Inflammatory macrophage treated with lipopolysaccharide for 4 hours (primary cell): ENCODE measurements around the gene CDR2.
A peak's percentile ranks its signal among the peaks of the same experiment; 100 is the strongest.

Experiments
- DNase-seq: peaks from one replicate; pipeline ENCODE4 v3.0.0-alpha.2; 2020

Gene CDR2

DNA sequence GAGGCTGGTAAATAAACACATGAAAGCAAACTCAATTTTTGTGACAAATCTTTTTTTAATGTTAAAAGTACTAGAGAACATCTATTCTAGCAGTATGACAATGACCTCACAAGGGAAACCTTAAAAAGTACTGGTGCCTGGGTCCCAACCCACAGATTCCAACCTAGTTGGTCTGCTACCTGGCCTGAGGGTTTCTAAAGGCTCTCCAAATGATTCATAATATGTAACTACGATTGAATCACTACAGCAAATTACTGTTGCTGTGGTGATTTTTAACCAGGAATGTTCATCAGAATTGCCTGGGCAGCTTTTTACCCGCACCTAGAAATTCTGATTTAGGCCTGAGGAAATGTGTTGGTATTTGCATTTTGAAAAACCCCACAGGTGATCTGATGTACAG lies 26.1 kb downstream of the CDR2 start:
- no peak for DNase-seq

DNA sequence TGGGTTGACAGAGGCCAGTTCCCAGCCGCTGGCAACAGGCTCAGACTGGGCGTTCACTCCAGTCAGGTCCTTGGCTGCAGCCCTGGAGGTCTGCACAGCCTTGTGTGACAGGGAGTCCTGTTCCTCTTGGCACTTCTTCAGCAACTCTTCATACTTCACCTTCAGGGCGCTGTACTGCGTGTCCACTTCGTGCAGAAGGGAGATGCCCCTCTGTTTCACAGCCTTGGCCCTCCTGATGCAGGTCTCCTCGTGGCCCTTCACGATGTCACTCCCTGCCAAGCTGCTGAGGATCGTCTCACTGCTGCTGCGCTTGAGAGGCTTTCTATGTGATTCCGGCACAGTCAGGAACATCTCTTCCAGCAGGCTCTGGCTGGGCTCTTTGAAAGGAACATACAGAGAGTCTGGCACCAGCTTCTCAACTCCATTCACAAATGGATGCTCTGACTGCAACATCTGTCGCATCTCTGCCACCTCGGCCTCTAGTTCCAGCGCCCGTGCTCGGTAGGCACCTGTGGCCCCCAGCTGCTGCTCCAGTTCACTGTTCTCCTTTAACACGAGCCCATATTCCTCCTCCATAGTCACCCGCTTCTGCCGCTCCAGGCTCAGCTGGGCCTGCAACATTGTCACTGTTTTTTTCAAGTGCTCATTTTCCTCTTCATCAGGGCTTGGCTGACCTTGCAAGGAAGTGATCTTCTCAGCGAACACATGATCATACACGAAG lies 27.2 kb downstream of the CDR2 start:
- no peak for DNase-seq

DNA sequence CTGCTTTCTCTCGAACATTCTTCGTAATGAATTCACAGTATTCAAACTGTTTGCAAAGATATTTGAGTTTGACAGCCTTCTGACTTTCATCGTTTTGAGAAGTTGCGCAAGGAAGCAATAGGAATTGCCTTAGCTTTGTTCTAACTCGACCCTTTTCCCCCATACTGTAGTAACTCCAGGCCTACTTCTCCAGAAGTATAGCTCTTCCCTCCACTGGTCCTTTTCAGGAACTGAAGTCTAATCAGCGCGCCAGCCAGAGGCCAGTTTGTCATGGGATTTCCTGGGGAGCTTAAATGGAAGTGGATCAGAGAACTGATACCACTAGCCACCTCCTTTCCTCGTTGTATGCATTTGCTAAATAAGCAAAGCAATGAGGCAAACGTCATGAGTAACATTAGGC lies 27.9 kb downstream of the CDR2 start:
- peak; percentile 92 for DNase-seq

DNA sequence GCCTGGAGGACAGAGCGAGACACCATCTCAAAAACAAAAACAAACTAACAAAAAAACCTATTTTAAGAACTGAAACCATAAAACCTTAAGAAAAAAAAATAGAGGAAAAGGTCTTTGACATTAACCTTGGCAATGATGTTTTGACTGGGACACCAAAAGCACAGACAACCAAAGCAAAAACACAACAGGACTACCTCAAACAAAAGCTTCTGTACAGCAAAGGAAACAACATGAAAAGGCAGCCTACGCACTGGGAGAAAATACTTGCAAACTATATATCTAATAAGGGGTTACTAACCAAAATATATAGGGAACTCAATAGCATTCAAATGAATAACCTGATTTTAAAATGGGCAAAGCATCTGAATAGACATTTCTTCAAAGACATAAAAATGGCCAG lies 32.3 kb downstream of the CDR2 start:
- DNase-seq, result no peak

DNA sequence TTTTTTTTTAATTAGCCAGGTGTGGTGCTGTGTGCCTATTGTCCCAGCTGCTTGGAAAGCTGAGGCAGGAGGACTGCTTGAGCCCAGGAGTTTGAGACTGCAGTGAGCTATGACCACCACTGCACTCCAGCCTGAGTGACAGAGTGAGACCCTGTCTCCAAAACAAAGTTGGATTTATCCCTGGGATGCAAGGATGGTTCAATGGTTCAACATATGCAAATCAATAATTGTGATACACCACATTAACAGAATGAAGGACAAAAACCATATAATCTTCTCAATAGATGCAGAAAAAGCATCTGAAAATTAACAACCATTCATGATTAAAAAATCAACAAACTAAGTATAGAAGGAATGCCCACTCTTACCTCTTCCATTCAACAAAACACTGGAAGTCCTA lies 33.5 kb downstream of the CDR2 start:
- no peak for DNase-seq

DNA sequence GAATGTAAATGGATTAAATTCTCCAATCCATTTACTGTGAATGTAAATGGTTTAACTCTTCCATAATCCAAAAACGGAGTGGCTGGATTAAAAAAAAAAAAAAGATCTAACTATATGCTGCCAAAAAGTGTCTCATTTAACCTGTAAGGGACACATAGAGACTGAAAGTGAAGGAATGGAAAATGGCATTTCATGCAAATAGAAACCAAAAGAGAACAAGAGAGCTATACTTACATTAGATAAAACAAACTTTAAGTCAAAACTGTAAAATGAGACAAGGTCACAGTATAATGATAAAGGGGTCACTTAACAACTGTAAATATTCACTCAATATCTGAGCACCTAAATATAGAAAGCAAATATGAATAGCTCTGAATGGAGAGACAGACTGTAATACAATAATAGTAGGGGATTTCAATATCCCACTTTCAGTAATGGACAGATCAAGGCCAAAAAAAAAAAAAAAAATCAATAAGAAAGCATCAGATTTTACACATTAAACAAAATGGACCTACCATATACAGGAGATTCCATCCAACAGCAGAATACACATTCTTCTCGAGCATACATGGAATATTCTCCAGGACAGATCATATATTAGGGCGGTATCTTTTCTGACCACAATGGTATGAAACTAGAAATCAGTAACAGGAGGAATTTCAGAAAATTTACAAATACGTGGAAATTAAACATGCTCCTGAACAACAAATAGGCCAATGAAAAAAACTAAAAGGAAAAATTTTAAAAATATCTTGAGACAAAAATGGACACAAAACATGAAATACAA lies 36.4 kb downstream of the CDR2 start:
- DNase-seq, result peak; percentile 27

DNA sequence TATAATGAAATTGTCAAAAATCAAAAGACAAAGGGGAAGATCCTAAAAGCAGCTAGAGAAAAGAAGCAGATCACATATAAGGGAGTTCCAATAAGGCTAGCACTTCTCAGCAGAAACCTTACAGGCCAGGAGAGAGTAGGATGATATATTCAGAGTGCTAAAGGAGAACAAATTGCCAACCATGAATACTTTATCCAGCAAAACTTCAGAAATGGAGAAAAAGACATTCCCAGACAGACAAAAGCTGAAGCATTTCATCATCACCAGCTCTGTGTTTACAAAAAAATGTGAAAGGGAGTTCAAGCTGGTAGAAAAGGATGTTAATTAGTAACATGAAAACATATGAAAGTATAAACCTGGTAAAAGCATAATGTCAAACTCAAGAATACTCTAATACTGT lies 37.4 kb downstream of the CDR2 start:
- no peak for DNase-seq

DNA sequence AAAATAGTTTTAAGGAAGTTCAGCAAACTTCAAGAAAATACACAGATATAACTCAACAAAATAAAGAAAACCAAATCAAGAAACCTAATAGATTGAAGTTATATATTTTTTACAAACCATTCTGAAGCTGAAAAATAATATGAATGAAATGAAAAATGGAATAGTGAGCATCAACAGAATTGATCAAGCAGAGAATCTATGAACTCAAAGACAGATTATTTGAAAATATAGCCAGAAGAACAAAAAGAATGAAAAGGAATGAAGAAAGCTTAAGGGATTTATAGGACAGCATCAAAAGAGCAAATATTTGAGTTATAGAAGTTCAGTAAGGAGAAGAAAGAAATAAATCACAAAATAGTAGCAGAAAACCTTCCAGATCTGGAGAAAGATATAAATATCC lies 37.8 kb downstream of the CDR2 start:
- no peak for DNase-seq

DNA sequence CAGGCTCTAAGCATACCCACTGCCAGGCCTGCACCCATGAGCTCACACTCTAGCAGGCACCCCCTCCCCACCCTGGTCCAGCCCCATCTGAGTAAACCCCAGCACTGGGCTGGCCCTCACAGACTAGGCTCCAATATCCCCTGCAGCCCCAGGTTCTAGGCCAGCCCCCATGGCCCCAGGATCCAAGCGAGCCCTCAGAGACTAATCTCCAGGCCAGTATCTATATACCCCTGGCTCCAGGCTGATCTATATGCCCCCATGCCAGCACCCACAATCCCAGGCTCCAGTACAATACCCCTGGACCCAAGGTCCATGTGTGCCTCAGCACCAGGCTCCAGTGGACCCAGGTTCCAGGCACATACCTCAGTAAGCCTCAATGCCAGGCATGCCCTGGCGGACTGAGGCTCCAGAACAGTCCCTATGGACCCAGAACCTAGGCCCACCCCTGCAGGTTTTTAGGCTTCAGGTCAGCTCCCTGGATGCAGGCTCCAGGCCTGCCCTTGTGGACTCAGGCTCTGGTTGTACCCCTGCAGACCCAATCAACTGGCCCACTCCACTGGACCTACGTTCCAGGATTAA lies 38.7 kb downstream of the CDR2 start:
- no peak for DNase-seq

DNA sequence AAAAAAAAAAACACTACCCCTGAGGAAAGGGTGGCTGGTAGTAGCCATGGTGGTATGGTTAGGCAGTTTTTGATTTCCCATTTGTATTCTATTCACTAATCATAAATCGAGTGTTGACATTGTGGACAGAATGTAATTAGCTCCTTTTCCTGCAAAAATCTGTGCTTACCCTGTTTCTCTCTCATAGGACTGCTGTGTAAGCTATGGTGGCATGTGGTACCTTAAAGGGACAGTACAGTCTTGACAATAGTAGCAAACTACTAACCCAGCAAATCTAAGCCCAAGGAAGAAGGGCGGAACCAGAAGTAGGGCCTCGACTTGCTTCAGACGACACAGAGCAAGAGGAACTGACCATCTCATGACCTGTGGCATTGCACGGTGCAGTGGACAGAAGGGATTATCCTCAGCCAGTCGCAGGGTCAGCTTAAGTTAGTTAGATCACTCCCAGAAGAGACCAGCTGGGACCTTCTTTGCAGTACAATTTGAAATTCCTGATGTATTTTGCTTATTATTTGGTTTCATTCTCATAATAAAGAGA lies 40.9 kb downstream of the CDR2 start:
- peak; percentile 81 for DNase-seq

DNA sequence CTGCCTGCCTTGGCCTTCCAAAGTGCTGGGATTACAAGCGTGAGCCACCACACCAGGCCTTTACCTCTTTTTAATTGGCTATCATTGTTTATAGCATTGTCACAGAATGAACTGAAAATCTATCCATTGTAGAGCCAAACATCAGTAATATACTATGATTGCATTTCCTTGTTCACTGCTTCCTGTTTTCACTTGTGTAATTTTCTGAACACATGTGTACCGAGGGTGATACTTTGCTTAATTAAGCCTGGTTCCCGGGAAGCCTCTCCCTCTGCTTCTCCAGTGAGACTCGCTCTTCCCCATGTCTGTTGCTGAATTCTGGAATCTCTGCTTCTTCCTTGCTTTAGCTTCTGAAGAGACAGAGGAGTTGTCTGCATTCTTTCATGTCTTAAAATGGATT lies 44.1 kb downstream of the CDR2 start:
- DNase-seq, result peak; percentile 58

DNA sequence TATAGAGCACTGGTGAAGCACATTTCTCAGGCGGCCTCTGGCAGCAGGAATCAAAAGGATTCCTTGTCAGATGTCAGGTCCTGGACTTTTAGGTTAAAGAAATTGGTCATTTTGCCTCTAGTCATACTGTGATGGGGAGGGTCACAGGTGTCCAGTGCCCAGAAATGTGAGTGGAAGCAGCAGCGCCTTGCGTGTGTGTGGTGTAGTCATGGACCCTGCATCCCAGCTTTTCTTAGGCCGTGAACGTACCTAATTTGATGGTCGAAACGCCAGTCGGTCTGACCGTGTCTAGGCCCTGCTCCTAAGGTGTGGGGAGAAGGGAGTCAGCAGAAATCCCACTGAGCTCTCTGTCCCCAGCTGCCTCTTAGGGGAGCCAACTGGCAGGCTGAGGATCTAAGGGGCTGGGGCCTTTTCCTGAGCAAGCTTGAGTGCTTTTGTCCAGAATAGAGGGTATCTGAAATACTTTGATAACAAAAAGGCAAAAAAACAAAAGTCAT lies 45.2 kb downstream of the CDR2 start:
- DNase-seq, result no peak

DNA sequence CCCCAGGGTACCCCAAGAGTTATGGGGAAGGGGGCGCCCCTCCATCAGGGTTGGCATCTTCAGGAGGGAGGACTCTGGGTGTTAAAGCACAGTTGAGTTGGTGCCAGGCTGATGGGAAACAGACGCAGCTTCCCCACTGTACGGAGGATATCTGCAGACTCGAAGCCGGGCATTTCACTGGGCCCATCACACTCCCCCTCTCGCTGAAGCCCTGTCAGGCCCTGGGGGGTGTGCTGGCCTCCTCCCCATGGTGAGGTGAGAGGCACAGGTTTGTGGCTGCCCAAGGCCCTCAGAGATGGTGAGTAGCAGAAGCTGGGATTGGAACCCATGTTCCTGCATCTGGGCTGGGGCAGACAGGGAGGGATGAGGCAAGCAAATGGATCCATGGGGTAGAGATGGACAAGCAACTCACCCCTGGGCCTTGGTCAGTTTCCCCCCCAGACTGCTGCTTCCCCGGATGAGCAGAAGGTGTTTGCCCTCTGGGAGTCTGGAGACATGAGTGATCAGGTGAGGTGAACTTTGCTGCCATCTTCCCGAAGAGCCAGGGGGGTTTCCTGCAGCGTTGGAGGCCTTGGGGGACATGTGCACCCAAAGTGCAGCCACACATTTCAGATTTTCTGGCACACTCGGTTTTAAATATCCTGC lies 46.2 kb downstream of the CDR2 start:
- DNase-seq, result no peak

DNA sequence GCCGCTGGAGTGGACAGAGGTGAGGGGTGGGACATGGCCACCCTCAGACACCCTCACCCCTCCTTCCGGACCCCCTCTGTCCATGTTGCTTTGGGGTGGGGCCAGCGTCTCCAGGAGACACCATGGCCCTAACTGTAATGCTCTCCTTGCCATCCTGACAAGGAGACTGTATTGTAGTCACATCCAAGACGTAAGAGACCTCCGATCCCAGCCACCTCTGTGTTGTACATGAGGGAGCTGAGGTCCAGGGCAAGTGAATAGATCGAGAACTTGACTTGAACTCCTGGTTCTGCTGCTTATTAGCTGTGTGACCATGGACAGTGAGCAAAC lies 47.0 kb downstream of the CDR2 start:
- no peak for DNase-seq

DNA sequence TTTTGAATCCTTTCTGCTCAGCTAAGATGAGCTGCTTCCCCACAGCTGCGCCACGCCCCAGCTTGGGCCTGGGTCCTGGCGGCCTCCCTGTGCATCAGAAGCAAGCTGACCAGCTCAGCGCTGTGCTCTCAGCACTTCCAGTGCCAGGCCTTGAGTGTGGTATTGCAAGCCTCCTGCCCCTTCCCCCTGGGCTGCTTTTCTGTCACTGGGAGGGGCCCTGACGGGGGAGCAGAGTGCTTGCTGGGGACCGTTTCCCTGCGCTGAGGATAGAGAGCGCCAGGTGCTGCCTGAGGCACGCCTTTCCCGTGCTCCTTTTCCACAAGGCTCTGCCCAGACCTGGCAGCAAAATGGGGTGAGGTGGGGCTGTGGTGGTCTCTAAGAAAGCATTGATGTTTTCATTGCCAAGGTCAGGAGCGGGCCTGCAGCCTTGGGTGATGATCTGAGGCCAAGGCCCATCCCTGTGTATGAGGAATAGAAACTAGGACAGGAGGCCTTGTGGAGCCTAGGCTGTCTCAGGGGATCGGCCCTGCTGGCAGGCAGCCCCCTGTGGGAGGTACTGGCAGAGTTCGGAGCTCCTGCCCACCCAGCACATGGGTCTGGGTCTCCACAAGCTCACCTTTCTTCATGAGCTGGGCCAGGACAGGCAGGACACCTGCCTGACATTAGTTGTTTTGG lies 47.5 kb downstream of the CDR2 start:
- no peak for DNase-seq

DNA sequence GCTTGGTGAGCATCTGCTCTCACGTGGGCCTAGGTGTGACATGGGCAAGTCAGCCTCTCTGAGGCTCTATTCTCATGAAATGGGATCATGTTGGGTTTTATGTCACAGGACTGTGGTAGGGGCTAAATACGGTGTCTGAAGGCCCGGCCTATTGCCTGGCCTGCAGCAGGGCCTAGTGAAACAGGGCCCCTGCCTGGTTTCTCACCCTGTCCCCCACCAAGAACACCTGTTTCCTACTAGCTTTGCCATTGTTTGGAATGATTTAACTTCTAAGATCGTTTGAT lies 48.1 kb downstream of the CDR2 start:
- no peak for DNase-seq

DNA sequence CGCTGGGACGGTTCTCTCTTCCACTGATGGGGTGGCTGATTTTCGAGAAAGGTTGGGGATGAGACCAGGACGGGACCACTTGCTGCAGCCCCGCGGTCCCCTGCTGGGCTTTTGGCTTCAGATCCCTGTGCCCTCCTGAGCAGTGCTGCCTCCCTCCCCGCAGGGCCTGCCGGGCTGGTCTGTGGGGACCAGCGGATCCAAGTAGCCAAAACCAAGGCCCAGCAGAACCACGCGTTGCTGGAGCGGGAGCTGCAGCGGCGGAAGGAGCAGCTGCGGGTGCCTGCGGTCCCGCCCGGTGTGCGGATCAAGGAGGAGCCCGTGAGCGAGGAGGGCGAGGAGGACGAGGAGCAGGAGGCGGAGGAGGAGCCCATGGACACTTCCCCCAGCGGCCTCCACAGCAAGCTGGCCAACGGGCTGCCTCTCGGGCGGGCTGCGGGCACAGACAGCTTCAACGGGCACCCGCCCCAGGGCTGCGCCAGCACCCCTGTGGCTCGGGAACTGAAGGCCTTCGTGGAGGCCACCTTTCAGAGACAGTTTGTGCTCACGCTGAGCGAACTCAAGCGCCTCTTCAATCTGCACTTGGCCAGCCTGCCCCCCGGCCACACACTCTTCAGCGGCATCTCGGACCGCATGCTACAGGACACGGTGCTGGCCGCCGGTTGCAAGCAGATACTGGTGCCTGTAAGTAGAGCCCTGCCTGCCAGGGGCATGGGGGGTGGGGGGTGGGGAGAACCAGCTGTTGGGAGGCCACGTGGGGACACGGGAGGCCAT lies 48.6 kb downstream of the CDR2 start:
- no peak for DNase-seq

DNA sequence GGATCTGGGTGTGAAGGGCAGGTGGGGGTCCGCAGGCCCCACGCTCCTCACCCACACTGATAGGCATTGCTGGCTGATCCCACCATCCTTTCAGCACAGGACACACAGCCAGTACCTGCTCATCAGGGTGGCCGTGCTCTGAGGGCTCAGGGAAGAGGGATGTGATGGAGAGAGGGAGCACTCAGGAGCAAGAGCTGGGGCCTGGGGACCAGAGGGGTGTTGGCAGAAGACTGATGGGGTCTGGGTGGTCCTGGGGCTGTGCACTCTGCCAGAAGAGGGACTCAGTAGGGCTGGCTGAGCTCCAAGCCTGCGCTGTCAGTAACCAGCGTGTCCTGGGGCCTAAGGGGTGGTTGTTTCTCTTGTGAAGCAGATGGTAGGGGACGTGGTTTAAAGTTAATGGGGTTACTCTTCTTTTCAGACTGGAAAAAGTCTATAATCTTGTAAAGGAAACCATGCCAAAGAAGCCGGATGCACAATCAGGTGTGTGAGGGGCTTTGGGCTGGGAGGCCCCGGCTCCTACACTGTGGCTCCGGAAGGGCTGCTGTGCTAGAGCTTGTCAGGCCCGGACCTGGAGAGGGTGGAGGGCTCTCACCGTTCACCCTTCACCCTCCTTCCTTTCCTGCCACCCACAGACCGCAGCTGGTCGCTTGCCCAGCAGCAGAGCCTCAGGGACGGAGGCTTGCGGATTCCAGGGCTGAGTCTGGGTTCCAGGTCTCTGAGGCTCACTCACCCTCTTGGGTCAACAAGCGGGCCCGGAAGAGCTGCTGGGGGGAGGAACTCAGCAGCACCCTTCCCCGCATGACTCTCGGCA lies 49.4 kb downstream of the CDR2 start:
- no peak for DNase-seq

DNA sequence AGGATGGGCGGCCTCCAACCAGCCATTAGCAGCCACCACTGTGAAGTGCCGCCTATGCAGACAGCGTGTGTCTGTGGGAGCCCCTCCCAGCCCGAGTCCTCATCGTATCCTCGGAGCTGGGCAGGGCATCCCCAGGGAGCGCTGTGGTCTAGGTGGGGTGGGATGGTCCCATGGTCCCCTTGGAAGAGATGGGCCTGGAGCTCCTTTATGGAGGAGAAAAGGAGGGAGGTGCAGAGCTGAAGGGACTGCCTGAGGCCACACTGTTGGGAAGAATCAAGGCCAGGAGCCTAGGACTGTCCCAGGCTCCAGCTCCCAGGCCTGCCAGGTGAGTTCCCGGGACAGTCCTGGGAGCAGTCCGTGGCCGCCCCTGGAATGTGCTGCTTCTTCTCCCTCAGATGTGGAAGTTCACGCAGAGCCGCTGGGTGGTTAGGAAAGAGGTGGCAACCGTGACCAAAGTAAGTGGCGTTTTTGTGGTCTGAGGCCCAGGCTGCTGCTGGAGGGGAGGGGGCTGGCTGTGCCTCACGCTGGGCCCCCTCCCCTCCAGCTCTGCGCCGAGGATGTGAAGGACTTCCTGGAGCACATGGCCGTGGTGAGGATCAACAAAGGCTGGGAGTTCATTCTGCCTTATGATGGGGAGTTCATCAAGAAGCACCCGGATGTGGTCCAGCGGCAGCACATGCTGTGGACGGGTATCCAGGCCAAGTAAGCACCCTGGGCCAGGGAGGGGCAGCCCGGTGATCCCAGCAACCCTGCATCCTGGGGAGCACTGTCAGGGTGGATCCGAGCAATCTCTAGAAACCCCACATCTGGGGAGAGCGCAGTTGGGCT lies 50.2 kb downstream of the CDR2 start:
- DNase-seq, result no peak

DNA sequence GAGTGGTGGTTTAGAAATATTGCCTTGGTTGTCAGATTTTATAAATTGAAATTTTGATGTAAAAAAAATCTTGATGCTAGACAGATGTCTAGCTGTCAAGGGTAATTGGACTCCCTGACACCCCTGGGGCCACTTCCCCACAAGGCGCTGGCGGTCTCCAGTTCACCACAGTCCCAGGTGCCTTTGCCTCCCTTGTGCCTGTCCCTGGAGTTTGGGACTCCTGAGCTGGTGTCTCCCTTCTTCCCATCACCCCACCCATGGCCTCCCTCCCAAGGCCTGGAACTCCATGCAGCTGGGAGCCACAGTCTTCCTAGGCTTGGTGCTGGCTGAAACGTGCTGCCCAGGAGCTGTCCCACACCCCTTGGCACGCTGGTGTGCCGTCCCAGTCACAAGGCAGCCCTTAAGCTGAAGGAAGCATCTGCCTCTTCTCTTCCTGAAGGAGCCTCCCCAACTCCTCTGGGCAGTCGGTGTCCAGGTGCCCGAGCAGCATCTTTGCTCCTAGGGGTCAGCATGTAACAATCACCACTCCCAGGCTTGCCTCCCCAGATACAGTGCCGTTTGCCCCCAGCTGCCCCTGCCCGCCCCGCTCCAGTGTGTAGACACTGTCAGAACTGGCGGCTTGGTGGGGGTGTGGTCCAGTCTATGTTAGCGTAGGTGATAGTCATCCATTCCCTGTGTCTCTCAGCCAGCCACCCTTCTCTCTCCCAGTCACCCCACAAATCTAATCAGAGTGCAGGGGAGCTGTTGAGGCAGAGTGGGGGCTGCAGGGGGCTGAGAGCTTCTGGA lies 51.1 kb downstream of the CDR2 start:
- DNase-seq, result no peak
